PC-9 (cell line): ENCODE data around the gene NRG2. TPM values are rescaled to one million over a fixed set of nuclear protein-coding genes. Genes with fewer than 3 reads are reported as not detected.

ENCODE experiments used
- BruUV-seq: library from RNA; stranded (reverse); fragments of 400-500 nt; replicated peaks from 2 replicates; lab custom pipeline; 2021; lab: Mats Ljungman, UMichigan
- CTCF ChIA-PET: fragments of 300-600 bp; sonication (Branson Sonifier 250); formaldehyde crosslinking; loops from one replicate; lab custom pipeline; 2022; ENCODE audit warnings: antibody characterized with exemption; lab: Charles Lee
- POLR2A ChIA-PET: fragments of 300-600 bp; sonication (Branson Sonifier 250); formaldehyde crosslinking; loops from one replicate; lab custom pipeline; 2022; ENCODE audit warnings: antibody characterized with exemption; ENCODE audit not compliant: unreplicated experiment; lab: Charles Lee
- DNase-seq, 2 experiments: peaks; one replicate each; pipeline versions ENCODE4 v3.0.0 to v3.0.0-alpha.2; 2015 to 2022; ENCODE audit warnings: mixed read lengths in 1 of 2
- H2AFZ ChIP-seq: fragments of 200-600 bp; sonication (generic); 2 replicates; pipeline ENCODE4 v1.8.1; 2017; ENCODE audit warnings: antibody characterized with exemption
- H3F3A ChIP-seq: fragments of 200-600 bp; sonication (generic); 2 replicates; pipeline ENCODE4 v1.8.1; 2017; ENCODE audit warnings: antibody characterized with exemption, mild to moderate bottlenecking, low read depth; ENCODE audit not compliant: insufficient read depth
- H3K27ac ChIP-seq: fragments of 200-600 bp; sonication (generic); 2 replicates; pipeline ENCODE4 v1.6.1; 2016; ENCODE audit warnings: mixed run types
- H3K27me3 ChIP-seq: fragments of 200-600 bp; sonication (generic); 2 replicates; pipeline ENCODE4 v1.6.1; 2016; ENCODE audit warnings: low read depth, mixed run types; ENCODE audit not compliant: insufficient read depth
- H3K36me3 ChIP-seq: fragments of 200-600 bp; sonication (generic); 2 replicates; pipeline ENCODE4 v1.6.1; 2016; ENCODE audit warnings: low read depth, mixed run types
- H3K4me1 ChIP-seq: fragments of 200-600 bp; sonication (generic); replicated peaks from 2 replicates; pipeline ENCODE4 v1.6.1; 2016; ENCODE audit warnings: mixed run types; ENCODE audit not compliant: insufficient read depth
- H3K4me2 ChIP-seq: fragments of 200-600 bp; sonication (generic); 2 replicates; pipeline ENCODE4 v1.6.1; 2017; ENCODE audit warnings: mixed run types
- H3K4me3 ChIP-seq: fragments of 200-600 bp; sonication (generic); 2 replicates; pipeline ENCODE4 v1.6.1; 2016; ENCODE audit warnings: mixed run types
- H3K79me2 ChIP-seq: fragments of 200-600 bp; sonication (generic); 2 replicates; pipeline ENCODE4 v1.6.1; 2017; ENCODE audit warnings: low read depth, mixed run types
- H3K9me2 ChIP-seq: fragments of 200-600 bp; sonication (generic); 2 replicates; pipeline ENCODE4 v1.8.1; 2017; ENCODE audit warnings: mild to moderate bottlenecking; ENCODE audit not compliant: insufficient read depth
- H3K9me3 ChIP-seq: fragments of 200-600 bp; sonication (generic); 2 replicates; pipeline ENCODE4 v1.8.1; 2016; ENCODE audit warnings: low read depth; ENCODE audit not compliant: insufficient read depth
- H4K20me1 ChIP-seq: fragments of 200-600 bp; sonication (generic); 2 replicates; pipeline ENCODE4 v1.8.1; 2017; ENCODE audit not compliant: insufficient read depth
- EZH2 ChIP-seq: fragments of 200-600 bp; sonication (generic); IDR thresholded peaks from 2 replicates; pipeline ENCODE4 v1.8.0; 2017; ENCODE audit warnings: antibody characterized with exemption, low read depth
- intact Hi-C: fragments of 100-400 bp; cut with micrococcal nuclease; formaldehyde crosslinking; loops from one replicate; pipeline ENCODE4 v1.10.0; 2022; ENCODE audit not compliant: unreplicated experiment
- total RNA-seq: library from RNA; stranded (reverse); gene quantifications from 2 replicates; pipeline ENCODE4 v1.2.3, GENCODE V29; 2021
- TF ChIP-seq, protein P1 (sequence below): fragments of 200-600 bp; sonication (generic); conservative IDR thresholded peaks from 2 replicates; pipeline ENCODE4 v1.6.1; 2017; ENCODE audit warnings: mixed run types, antibody characterized with exemption, mild to moderate bottlenecking, moderate library complexity

NRG2 gene
- total RNA-seq, 1 experiment from 2014 or later: not detected

DNA sequence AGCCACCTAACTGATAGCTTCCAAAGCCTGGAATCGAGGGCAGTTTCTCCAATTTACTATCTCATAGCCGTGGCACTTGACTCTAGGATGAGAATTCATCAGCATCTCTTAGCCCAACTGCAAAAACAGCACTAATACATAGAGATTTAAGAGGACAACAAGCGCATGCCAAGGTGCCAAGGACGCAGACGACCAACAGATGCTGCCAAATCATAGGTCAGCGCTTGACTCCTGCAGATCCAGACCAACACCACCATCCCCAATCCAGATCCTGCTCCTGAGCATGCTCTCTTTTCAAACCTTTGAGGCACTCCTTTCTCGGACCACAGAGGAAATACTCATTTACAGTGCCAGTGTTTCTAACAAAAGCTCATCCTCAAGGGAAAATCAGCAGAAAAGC is 24.6 kb downstream of the NRG2 start:
- no peak for DNase-seq
- ChIA-PET POLR2A (no interaction called here), CTCF (no interaction called here)
- H3K9me3 ChIP-seq: no peaks in the 10 kb centered on the region
- H3K4me1 ChIP-seq: peaks cover 22% of the 10 kb centered on the region
- no peaks in the 10 kb centered on the region for H3K36me3 ChIP-seq
- H3K4me3 ChIP-seq: no peak overlapping the region
- no peak for TF ChIP-seq EZH2
- TF ChIP-seq, protein P1, sequence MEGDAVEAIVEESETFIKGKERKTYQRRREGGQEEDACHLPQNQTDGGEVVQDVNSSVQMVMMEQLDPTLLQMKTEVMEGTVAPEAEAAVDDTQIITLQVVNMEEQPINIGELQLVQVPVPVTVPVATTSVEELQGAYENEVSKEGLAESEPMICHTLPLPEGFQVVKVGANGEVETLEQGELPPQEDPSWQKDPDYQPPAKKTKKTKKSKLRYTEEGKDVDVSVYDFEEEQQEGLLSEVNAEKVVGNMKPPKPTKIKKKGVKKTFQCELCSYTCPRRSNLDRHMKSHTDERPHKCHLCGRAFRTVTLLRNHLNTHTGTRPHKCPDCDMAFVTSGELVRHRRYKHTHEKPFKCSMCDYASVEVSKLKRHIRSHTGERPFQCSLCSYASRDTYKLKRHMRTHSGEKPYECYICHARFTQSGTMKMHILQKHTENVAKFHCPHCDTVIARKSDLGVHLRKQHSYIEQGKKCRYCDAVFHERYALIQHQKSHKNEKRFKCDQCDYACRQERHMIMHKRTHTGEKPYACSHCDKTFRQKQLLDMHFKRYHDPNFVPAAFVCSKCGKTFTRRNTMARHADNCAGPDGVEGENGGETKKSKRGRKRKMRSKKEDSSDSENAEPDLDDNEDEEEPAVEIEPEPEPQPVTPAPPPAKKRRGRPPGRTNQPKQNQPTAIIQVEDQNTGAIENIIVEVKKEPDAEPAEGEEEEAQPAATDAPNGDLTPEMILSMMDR: no peak
- H3K79me2 ChIP-seq: no peaks in the 10 kb centered on the region
- H3F3A ChIP-seq: no peaks in the 10 kb centered on the region; the same call in 1 of the 2 replicates
- no peak overlapping the region for H2AFZ ChIP-seq
- H3K9me2 ChIP-seq: no peaks in the 10 kb centered on the region
- H3K27me3 ChIP-seq: no peaks in the 10 kb centered on the region
- no peak overlapping the region for H3K4me2 ChIP-seq
- H4K20me1 ChIP-seq: no peaks in the 10 kb centered on the region
- intact Hi-C loops: no loop called here
- BruUV-seq: no TSS peak
- H3K27ac ChIP-seq: no peak overlapping the region

DNA sequence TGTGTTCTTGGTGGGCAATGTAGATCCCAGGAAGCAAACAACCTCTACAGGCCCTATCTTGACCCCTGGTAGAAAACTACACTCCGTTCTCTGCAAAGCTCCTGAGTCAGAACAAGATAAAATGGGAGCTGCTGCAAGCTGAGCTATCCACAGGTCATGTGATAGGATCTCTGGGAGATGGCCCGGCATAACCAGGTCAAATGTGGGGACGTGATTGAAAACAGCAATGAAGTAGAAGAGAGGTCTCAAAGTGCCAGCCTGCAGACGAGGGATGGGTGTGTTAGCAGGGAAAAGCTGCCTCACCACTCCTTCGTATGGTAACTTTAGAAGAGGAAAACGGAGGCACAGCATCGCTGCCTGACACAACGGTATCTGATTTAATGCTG is 25.0 kb downstream of the NRG2 start:
- ChIA-PET CTCF (no interaction called here), POLR2A (no interaction called here)
- no peaks in the 10 kb centered on the region; the same call in 1 of the 2 replicates for H3F3A ChIP-seq
- H2AFZ ChIP-seq: no peak overlapping the region
- H3K4me2 ChIP-seq: no peak overlapping the region
- intact Hi-C loops: no loop called here
- H3K79me2 ChIP-seq: no peaks in the 10 kb centered on the region
- BruUV-seq: no TSS peak
- H3K27ac ChIP-seq: no peak overlapping the region
- no peaks in the 10 kb centered on the region for H4K20me1 ChIP-seq
- no peaks in the 10 kb centered on the region for H3K27me3 ChIP-seq
- H3K9me3 ChIP-seq: no peaks in the 10 kb centered on the region
- peaks cover 22% of the 10 kb centered on the region for H3K4me1 ChIP-seq
- H3K4me3 ChIP-seq: no peak overlapping the region
- H3K9me2 ChIP-seq: no peaks in the 10 kb centered on the region
- H3K36me3 ChIP-seq: no peaks in the 10 kb centered on the region
- TF ChIP-seq, protein P1: no peak
- no peak for TF ChIP-seq EZH2
- no peak for DNase-seq

DNA sequence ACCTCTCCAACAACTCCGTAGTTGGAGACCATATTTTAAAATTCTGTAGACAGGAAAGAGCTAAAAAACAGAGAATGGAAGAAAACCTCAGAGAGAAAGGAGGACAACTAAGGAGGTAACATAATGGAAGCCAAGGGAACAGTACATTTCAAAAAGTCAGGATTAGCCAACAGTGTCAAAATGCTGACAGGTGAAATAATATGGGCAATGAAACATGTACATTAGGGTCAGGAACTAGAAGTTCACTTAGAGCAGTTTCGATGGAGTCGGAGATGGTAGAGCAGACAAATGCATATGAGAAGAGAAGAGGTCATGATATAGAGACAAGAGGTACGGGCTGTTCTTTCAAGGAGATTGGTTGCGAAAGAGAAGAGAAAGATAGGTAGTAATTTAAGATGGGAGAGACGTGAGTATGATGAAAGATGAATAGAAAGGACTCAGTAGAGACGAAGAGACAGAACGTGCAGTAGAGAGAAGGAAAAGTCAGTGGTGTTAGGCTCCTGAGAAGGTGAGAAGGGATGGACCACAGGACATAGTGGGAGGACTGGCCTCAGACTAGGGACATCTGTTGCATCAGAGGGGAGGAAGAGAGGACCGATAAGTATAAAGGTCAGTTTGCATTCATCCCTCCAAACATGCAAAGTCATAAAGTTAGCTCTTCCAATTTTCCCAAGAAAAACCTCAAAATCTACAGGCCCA is 25.6 kb downstream of the NRG2 start:
- H3K9me3 ChIP-seq: no peaks in the 10 kb centered on the region
- H3K36me3 ChIP-seq: no peaks in the 10 kb centered on the region
- H3K27me3 ChIP-seq: no peaks in the 10 kb centered on the region
- DNase-seq: no peak
- H3K4me3 ChIP-seq: no peak overlapping the region
- H3K27ac ChIP-seq: no peak overlapping the region
- H3K79me2 ChIP-seq: no peaks in the 10 kb centered on the region
- no peaks in the 10 kb centered on the region for H3K9me2 ChIP-seq
- BruUV-seq: no TSS peak
- no peak overlapping the region for H2AFZ ChIP-seq
- intact Hi-C loops: no loop called here
- CTCF ChIA-PET: no interaction called here
- H3K4me1 ChIP-seq: peaks cover 22% of the 10 kb centered on the region
- POLR2A ChIA-PET: no interaction called here
- no peaks in the 10 kb centered on the region for H4K20me1 ChIP-seq
- H3F3A ChIP-seq: no peaks in the 10 kb centered on the region; the same call in 1 of the 2 replicates
- no peak for TF ChIP-seq EZH2
- TF ChIP-seq, protein P1: no peak
- no peak overlapping the region for H3K4me2 ChIP-seq
